GM12891 (cell line): ENCODE results near the gene CEND1.

Experiments used
- DNase-seq: peaks from one replicate; pipeline ENCODE4 v3.0.0; 2011; ENCODE audit warnings: low spot score; ENCODE audit not compliant: insufficient read length
- FAIRE-seq: peaks from 2 replicates; lab custom pipeline; 2011; peaks lifted over from hg19 to GRCh38; lab: Jason Lieb, UNC
- PAX5 ChIP-seq: IDR thresholded peaks from 2 replicates; pipeline ENCODE4 v1.6.1; 2011; ENCODE audit warnings: low read length, moderate library complexity, mild to moderate bottlenecking; ENCODE audit not compliant: insufficient read depth, severe bottlenecking
- POLR2A ChIP-seq: IDR thresholded peaks from 2 replicates; pipeline ENCODE4 v1.6.1; 2011; ENCODE audit warnings: low read depth, low read length, control low read depth
- POLR2AphosphoS5 ChIP-seq: IDR thresholded peaks from 2 replicates; pipeline ENCODE4 v1.6.1; 2011; ENCODE audit warnings: low read depth, low read length, control low read depth
- POU2F2 ChIP-seq: IDR thresholded peaks from 2 replicates; pipeline ENCODE4 v1.6.1; 2011; ENCODE audit warnings: low read depth, mild to moderate bottlenecking, control low read depth, low read length, moderate library complexity
- SPI1 ChIP-seq: IDR thresholded peaks from 2 replicates; pipeline ENCODE4 v1.6.1; 2011; ENCODE audit warnings: low read depth, low read length, control low read depth
- TAF1 ChIP-seq: IDR thresholded peaks from 2 replicates; pipeline ENCODE4 v1.6.1; 2011; ENCODE audit warnings: low read depth, low read length, control low read depth

Gene CEND1

DNA sequence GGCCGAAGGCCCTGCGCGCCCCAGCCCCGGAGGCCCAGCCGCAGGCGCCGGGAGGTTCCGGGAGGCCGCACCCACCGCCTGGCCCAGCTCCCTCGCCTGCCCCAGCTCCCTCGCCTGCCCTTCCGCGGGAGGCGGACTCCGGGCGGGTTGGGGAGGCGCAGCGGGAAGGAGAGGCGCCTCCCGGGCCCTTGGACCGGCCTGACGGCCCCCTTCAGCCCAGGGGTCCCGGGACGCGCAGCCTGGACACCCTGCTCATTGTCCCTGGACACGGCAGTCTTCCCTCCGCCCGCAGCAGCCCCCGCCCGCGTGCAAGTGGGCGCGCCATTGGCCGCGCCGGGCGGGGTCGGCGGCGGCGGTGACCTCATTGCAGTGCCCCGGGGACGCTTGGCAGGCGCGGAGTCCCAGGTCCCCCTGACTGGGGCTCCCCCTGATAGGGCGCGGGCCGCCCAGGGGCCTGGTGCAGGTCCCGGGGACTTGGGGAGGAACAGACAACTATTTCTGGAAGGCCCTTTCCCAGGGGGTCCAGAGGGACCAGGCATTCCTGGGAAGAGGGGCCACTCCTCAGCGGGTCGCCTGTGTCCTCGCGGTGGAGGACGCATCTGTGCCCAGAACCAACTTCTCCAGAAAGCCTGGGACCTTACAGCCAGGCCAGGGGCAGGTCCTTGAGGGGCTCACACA, 43.4 kb upstream of the CEND1 start:
- FAIRE-seq (peak; percentile 43), DNase-seq (no peak)
- TF ChIP-seq TAF1 (no peak), POLR2A (no peak), POLR2AphosphoS5 (no peak), SPI1 (no peak), PAX5 (no peak), POU2F2 (no peak)

DNA sequence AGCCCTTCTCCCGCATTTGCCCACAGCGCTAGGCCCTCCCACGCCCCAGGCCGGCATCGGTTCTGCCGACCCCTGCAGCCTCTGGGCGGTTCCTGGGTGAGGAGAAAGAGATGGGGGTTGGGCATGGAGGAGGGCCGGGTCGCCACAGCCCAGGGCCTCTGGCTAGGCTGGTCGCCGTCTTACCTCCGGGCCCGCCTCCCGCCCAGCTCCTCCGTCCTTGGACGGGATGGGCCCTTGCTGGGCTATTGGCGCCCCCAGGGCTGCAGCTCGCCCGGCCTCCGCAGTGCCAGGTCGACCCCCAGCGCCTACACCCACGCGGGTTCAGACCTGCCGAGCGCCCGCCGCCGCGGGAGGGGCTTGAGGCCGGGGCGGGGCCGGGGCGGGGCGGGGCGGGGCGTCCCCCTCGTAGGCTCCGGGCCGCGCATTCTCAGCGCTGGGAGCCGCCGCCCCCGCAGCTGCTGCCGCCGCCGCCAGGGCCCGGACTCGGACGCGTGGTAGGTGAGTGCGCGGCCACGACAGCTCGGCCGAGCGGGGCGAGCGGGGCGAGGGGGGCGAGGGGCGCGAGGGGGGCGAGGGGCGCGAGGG, 42.7 kb upstream of the CEND1 start, which contains the start of gene CD151:
TSS of gene CD151 (plus strand) at position 424 of the 585 bp plus-strand sequence. CDS start 3,118 bp downstream, outside the sequence.
- DNase-seq = no peak
- FAIRE-seq = peak; percentile 69
- TF ChIP-seq TAF1 = no peak
- no peak for TF ChIP-seq POLR2A
- no peak for TF ChIP-seq SPI1
- TF ChIP-seq PAX5 = no peak

DNA sequence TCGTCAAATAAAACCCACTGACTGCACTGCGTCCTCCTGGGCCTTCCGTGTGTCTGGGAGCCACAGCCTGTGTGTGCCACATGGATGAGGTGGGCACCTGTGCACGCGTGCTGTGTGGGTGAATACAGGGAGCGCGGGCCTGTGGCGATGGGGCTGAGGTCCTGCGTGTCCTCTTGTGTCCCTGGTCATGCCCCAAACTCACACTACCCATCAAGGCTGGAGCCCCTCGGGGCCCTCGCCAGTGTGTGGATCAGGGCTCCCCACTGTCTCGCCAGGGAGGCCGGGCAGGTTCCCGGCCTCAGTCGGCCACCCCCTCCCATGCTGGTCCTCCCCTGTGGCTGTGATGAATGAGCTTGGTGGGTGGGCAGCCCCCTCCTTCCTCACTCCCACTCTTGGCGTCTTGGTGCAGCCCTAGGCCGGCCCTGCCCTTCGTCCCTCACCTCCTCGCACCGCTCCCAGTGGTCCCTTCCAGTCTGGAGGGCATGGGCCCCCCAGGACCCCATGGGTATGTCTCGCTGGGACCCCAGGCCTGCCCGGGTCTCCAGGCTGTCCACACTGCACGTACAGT, 42.2 kb upstream of the CEND1 start:
- no peak for DNase-seq
- peak; percentile 61 for FAIRE-seq

DNA sequence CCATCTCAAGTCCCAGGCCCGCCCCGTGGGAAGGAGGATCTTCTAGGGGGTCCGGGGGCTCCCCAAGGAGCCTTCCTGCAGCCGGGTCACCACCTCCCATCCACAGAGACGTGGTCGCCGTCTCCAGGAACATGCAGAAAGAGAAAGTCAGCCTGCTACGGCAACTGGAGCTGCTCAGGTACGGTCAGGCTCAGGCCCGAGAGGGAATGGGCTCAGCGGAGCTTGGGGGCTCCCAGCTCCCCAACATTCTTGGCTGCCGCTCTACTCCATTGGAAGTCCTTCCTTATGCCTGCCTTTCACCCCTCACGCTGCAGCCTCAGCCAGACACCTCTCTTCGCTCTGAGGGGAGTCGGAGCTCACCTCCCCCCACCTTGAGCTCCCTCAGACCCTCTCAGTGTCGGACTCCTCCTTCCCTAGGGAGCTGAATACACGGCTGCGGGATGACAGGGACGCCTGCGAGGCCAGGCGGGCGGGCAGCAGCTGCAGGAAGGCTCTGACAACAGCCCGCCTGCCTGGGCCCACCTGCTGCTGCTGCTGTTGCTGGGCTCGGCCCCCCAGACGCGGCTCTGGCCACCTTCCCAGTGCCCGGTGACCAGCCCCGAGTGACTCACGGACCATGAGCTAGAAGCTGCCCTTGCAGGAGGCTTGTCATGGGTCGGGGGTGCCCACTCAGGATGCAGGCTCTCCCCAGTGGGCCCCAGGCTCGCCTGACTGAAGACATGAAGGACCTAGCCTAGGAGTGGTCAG, 41.4 kb upstream of the CEND1 start:
- FAIRE-seq = no peak

More for the DNA sequence above, 42.2 kb upstream of the CEND1 start:
- TF ChIP-seq TAF1 = no peak
- no peak for TF ChIP-seq PAX5

DNA sequence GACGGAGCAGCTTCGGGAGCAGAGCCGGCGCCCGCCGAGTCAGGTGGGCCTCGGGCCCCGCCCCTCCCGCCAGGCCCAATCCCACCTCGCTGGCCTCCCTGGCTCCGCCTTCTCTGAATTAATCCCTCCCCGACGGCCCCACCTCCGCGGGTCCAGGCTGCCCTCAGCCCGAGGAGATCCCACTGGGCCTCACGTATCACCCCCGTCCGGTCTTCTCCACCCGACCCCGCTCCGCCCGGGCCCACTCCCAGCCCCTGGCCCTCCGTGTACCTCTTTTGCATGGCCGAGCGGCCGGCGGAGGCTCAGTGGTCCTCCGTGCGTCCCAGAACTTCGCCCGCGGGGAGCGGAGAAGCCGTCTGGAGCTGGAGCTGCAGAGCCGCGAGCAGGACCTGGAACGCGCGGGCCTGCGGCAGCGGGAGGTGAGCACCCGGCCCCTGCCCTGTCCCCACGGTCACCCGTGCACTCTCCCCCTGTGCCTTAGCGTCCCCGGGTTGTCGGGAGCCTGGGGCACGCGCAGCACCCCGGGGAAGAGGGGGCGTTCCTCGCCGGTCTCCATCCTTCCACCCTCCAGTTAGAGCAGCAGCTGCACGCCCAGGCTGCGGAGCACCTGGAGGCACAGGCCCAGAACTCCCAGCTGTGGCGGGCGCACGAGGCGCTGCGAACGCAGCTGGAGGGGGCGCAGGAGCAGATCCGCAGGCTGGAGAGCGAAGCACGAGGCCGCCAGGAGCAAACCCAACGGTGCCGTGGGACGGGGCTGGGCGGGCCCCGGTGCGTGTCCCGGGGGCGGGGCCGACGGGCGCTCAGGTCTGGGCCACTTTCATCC, 40.6 kb upstream of the CEND1 start:
- FAIRE-seq (peak; percentile 82), DNase-seq (no peak)
- no peak for TF ChIP-seq SPI1
- TF ChIP-seq POLR2AphosphoS5 = no peak
- no peak for TF ChIP-seq TAF1
- no peak for TF ChIP-seq POU2F2
- no peak for TF ChIP-seq POLR2A
- no peak for TF ChIP-seq PAX5

More for the DNA sequence above, 41.4 kb upstream of the CEND1 start:
- TF ChIP-seq POLR2A = no peak
- TF ChIP-seq TAF1 = no peak
- TF ChIP-seq SPI1 = no peak
- TF ChIP-seq POU2F2 = no peak
- DNase-seq = no peak

DNA sequence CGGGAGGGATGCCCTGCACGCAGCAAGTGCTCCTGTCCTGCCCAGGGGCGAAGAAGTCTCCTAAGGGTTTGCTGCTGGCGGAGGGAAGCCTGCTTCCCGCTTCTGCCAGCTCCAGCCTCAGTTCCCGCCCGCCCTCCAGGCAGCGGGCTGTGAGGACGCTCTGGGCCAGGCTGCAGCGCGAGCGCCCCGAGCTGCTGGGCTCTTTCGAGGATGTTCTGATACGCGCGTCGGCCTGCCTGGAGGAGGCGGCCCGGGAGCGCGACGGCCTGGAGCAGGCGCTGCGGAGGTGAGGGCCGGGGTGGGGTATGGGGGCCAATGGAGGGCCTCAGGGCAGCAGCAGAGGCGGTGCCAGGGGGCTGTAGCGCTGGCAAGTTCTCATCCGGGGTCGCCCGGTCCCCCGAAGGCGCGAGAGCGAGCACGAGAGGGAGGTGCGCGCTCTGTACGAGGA, 40.0 kb upstream of the CEND1 start:
- no peak for DNase-seq
- TF ChIP-seq PAX5 (no peak), POU2F2 (no peak), POLR2A (no peak), SPI1 (no peak), TAF1 (no peak), POLR2AphosphoS5 (no peak)
- no peak for FAIRE-seq

DNA sequence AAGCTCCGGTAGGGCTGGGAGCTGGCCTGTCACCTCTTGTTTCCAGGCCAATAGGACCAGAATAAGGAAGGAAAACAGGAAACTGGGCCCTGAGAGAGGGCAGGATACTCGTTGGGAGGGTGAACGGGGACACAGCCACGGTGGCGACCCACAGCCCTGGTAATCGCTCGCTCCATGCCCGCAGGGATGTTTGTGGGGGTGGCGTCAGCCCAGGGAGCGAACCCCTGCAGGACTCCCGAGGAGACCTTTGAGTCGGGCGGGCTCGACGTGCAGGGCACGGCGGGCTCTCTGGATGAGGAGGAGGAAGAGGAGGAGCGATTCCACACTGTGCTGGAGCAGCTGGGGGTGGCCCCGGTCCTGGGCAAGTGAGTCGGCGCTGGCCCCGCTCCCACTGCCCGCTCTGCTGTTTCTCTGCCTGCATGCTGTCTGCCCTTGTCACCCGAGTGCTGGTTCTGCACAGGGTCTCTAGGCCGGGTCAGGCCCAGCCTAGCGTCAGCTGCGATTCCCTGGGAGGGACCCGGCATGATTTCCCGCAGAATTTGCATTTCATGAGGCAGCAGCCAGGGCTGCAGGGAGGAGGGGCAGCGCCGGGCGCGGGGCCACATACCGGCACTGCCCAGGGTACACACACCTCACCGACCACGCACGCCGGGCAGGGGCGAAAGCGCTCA, 39.4 kb upstream of the CEND1 start:
- DNase-seq (no peak), FAIRE-seq (peak; percentile 90)
- peak; percentile 82; the same call in 1 of the 2 replicates for TF ChIP-seq POU2F2
- TF ChIP-seq SPI1 = no peak

DNA sequence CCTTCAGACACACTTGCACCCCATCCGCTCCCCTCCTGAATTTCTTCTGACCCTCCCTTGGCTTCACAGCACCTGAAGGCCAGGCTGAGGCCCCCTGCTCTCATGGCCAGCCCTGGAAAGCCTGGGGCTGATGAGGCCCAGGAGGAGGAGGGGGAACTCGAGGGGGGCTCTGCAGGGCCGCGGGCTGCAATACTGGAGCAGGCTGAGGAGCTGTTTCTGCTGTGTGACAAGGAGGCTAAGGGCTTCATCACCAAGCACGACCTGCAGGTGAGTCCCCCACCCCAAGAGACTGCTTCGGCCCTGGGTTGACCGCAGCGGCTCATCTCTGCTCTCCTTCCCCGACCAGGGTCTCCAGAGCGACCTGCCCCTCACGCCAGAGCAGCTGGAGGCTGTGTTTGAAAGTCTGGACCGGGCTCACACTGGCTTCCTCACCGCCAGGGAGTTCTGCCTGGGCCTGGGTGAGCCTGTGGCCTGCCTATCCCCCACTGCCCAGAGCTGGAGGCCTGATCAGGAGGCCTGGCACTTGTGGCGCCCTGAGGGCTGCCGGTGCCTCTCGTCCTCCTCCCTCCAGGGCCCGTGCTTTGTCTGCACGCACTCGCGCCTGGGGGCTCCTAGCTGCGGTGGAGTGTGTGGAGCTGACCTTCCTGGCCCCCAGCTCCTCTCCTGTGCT, 38.8 kb upstream of the CEND1 start:
- TF ChIP-seq POU2F2 = no peak
- no peak for TF ChIP-seq TAF1
- TF ChIP-seq SPI1 = no peak
- TF ChIP-seq PAX5 = no peak
- no peak for TF ChIP-seq POLR2A
- TF ChIP-seq POLR2AphosphoS5 = no peak
- DNase-seq (no peak), FAIRE-seq (no peak)
